OCI-LY7 (cell line): ENCODE results near the gene FAM174B. TPM values are rescaled to one million over a fixed set of nuclear protein-coding genes. Genes with fewer than 3 reads are reported as not detected.

ENCODE experiments used
- BruUV-seq: library from RNA; stranded (reverse); fragments of 400-500 nt; replicated peaks from 2 replicates; lab custom pipeline; 2021; lab: Mats Ljungman, UMichigan
- CTCF ChIA-PET: fragments of 300-600 bp; sonication (Branson Sonifier 250); formaldehyde crosslinking; loops from one replicate; lab custom pipeline; 2022; ENCODE audit warnings: antibody characterized with exemption; ENCODE audit not compliant: unreplicated experiment; lab: Charles Lee
- POLR2A ChIA-PET: fragments of 300-600 bp; sonication (Branson Sonifier 250); formaldehyde crosslinking; loops from one replicate; lab custom pipeline; 2022; ENCODE audit warnings: antibody characterized with exemption; lab: Charles Lee
- DNase-seq: peaks from one replicate; pipeline ENCODE4 v3.0.0-alpha.2; 2015; ENCODE audit warnings: low spot score
- H2AFZ ChIP-seq: fragments of 200-600 bp; sonication (generic), shearing (Covaris generic); 2 replicates; pipeline ENCODE4 v1.6.1; 2014; ENCODE audit warnings: mild to moderate bottlenecking, antibody characterized with exemption, low read length, moderate library complexity
- H3K27ac ChIP-seq: fragments of 200-600 bp; sonication (generic); 2 replicates; pipeline ENCODE4 v1.5.1; 2014; ENCODE audit warnings: mixed run types, low read depth, mild to moderate bottlenecking, moderate library complexity, low read length, inconsistent platforms; ENCODE audit not compliant: poor library complexity, severe bottlenecking
- H3K36me3 ChIP-seq: fragments of 200-600 bp; sonication (generic); 2 replicates; pipeline ENCODE4 v1.6.1; 2014; ENCODE audit warnings: mild to moderate bottlenecking, antibody characterized with exemption, low read length, moderate library complexity, mixed read lengths; ENCODE audit not compliant: insufficient read depth
- H3K4me1 ChIP-seq: fragments of 200-600 bp; sonication (generic); 2 replicates; pipeline ENCODE4 v1.5.1; 2014; ENCODE audit warnings: mild to moderate bottlenecking, low read length; ENCODE audit not compliant: insufficient read depth, poor library complexity, severe bottlenecking
- H3K4me2 ChIP-seq: fragments of 200-600 bp; sonication (generic); 2 replicates; pipeline ENCODE4 v1.6.1; 2014; ENCODE audit warnings: mild to moderate bottlenecking, low read length
- H3K4me3 ChIP-seq: fragments of 200-600 bp; sonication (generic); 2 replicates; pipeline ENCODE4 v1.5.1; 2014; ENCODE audit warnings: mild to moderate bottlenecking, low read depth, low read length; ENCODE audit not compliant: poor library complexity, severe bottlenecking
- H3K79me2 ChIP-seq: fragments of 200-600 bp; sonication (generic); 2 replicates; pipeline ENCODE4 v1.6.1; 2016; ENCODE audit warnings: low read depth, mild to moderate bottlenecking, low read length, moderate library complexity, mixed read lengths; ENCODE audit not compliant: insufficient read depth
- H3K9me2 ChIP-seq: fragments of 200-600 bp; sonication (generic); 2 replicates; pipeline ENCODE4 v1.6.1; 2016; ENCODE audit warnings: mild to moderate bottlenecking, low read length, mixed read lengths; ENCODE audit not compliant: insufficient read depth
- H3K9me3 ChIP-seq: fragments of 200-600 bp; sonication (generic); 2 replicates; pipeline ENCODE4 v1.6.1; 2014; ENCODE audit warnings: mild to moderate bottlenecking, mixed run types, low read length, mixed read lengths
- H4K20me1 ChIP-seq: fragments of 200-600 bp; sonication (generic); 2 replicates; pipeline ENCODE4 v1.6.1; 2014; ENCODE audit warnings: mild to moderate bottlenecking, antibody characterized with exemption, low read length, moderate library complexity, mixed read lengths; ENCODE audit not compliant: insufficient read depth
- EZH2phosphoT487 ChIP-seq: fragments of 200-600 bp; sonication (generic); IDR thresholded peaks from 2 replicates; pipeline ENCODE4 v1.6.1; 2018; ENCODE audit warnings: low read depth, borderline replicate concordance, mild to moderate bottlenecking, mixed run types, antibody characterized with exemption, low read length, moderate library complexity, mixed read lengths
- intact Hi-C: fragments of 100-400 bp; cut with micrococcal nuclease; formaldehyde crosslinking; loops from one replicate; pipeline ENCODE4 v1.10.0; 2022; ENCODE audit not compliant: unreplicated experiment
- total RNA-seq, 2 experiments: library from RNA; depleted of rRNA in 1 of 2; stranded (reverse); fragments of >200 nt in 1 of 2; shearing (Covaris generic) in 1 of 2; gene quantifications; 2 replicates each; pipeline ENCODE4 v1.2.3, GENCODE V29; 2014 to 2022
- TF ChIP-seq, protein P1 (sequence below): fragments of 200-600 bp; sonication (generic); conservative IDR thresholded peaks from 2 replicates; pipeline ENCODE4 v1.5.1; 2014; ENCODE audit warnings: mild to moderate bottlenecking, antibody characterized with exemption, low read length, moderate library complexity, mixed read lengths

Gene FAM174B
- total RNA-seq, 2 experiments from 2014 or later: 1.3 to 24.4 TPM

DNA sequence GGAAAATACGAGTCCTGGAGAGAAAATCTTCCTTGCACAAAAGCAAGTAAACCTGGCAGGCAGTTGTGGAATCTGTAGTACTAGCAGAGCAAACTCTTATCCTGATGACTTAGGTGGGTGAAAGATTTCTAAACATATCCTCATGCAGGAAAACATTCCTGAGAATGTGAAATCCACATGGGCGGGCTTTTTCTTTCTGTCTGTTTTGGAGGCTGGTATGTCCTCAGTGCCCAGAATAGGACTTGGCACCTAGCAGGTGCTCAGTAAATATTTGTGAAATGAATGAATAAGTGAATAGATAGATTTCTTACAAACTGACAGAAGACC is 53.3 kb downstream of the FAM174B start:
- Histone ChIP-seq H3K4me2 (no peak overlapping the region), H3K36me3 (no peaks in the 10 kb centered on the region), H3K9me2 (no peaks in the 10 kb centered on the region), H4K20me1 (no peaks in the 10 kb centered on the region), H3K4me1 (no peaks in the 10 kb centered on the region), H3K27ac (no peak overlapping the region), H3K4me3 (no peak overlapping the region), H3K9me3 (no peaks in the 10 kb centered on the region), H3K79me2 (no peaks in the 10 kb centered on the region), H2AFZ (no peak overlapping the region)
- BruUV-seq: no TSS peak
- intact Hi-C loops: no loop called here
- CTCF ChIA-PET: no interaction called here
- POLR2A ChIA-PET: no interaction called here
- TF ChIP-seq, protein P1, sequence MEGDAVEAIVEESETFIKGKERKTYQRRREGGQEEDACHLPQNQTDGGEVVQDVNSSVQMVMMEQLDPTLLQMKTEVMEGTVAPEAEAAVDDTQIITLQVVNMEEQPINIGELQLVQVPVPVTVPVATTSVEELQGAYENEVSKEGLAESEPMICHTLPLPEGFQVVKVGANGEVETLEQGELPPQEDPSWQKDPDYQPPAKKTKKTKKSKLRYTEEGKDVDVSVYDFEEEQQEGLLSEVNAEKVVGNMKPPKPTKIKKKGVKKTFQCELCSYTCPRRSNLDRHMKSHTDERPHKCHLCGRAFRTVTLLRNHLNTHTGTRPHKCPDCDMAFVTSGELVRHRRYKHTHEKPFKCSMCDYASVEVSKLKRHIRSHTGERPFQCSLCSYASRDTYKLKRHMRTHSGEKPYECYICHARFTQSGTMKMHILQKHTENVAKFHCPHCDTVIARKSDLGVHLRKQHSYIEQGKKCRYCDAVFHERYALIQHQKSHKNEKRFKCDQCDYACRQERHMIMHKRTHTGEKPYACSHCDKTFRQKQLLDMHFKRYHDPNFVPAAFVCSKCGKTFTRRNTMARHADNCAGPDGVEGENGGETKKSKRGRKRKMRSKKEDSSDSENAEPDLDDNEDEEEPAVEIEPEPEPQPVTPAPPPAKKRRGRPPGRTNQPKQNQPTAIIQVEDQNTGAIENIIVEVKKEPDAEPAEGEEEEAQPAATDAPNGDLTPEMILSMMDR: no peak
- TF ChIP-seq EZH2phosphoT487: no peak
- DNase-seq: no peak

DNA sequence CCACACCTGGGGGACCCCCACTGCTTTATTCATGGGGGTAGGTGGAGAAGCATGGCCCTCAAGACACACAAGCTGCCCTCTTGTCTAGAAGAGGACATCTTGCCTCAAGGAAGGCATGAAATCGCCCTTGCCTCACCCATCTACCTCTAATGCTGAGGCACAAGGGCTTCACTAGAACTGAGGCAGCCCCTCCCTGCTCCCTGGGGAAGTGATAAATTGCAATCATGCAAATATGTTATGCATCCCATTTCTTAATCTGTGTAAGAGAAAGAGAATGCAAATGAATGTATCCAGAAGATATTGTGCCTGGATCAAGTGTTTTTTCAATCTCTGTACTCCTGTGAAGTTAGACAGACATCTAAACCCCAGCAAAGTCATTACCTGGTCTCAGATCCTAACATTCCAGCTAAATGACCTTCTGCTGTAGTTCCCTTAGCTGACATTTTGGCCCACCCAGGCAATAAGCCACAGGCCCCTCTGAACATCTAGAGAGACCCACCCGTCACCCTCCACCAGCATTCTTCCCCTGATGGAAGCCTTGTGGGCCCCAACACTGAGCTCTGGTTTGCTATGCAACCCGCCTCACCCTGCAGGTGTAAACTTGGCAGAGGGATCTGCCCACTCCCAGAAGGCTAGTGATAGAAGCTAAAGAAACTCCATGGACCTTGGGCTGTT is 53.8 kb downstream of the FAM174B start:
- POLR2A ChIA-PET: no interaction called here
- H3K4me3 ChIP-seq: no peak overlapping the region
- no TSS peak for BruUV-seq
- no peaks in the 10 kb centered on the region for H3K9me3 ChIP-seq
- H4K20me1 ChIP-seq: no peaks in the 10 kb centered on the region
- no peaks in the 10 kb centered on the region for H3K9me2 ChIP-seq
- H2AFZ ChIP-seq: no peak overlapping the region
- H3K36me3 ChIP-seq: no peaks in the 10 kb centered on the region
- TF ChIP-seq, protein P1: no peak
- TF ChIP-seq EZH2phosphoT487: no peak
- no peak for DNase-seq
- CTCF ChIA-PET: no interaction called here
- H3K27ac ChIP-seq: no peak overlapping the region
- H3K4me2 ChIP-seq: no peak overlapping the region
- intact Hi-C loops: no loop called here
- no peaks in the 10 kb centered on the region for H3K79me2 ChIP-seq
- no peaks in the 10 kb centered on the region for H3K4me1 ChIP-seq

DNA sequence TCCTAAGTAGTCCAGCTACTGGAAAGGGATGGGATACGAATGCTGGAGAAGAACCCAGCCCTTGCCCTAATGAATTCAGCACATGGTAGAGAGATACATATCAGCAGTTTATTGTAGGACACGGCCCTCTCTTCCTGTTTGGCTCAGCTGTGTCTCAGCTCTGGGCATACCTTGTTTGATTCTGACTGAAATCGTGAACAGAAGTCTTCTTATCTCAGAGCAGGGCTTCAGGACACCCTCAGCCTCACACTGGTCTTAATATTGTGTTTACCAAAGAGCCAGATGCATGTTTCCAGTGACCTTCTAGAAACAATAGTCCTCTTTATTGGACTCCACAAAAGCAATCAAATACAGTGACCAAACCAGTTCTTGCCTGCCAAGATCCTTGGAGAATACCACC is 54.7 kb downstream of the FAM174B start:
- ChIA-PET POLR2A (no interaction called here), CTCF (no interaction called here)
- no peak overlapping the region for H3K4me3 ChIP-seq
- no peaks in the 10 kb centered on the region for H3K9me2 ChIP-seq
- intact Hi-C loops: no loop called here
- no peaks in the 10 kb centered on the region for H4K20me1 ChIP-seq
- H3K79me2 ChIP-seq: no peaks in the 10 kb centered on the region
- no peak for DNase-seq
- H3K9me3 ChIP-seq: no peaks in the 10 kb centered on the region
- no peaks in the 10 kb centered on the region for H3K4me1 ChIP-seq
- H3K27ac ChIP-seq: no peak overlapping the region
- H2AFZ ChIP-seq: no peak overlapping the region
- TF ChIP-seq, protein P1: no peak
- no peak for TF ChIP-seq EZH2phosphoT487
- H3K4me2 ChIP-seq: no peak overlapping the region
- no TSS peak for BruUV-seq
- no peaks in the 10 kb centered on the region for H3K36me3 ChIP-seq
